Ishikawa (cell line): ENCODE data around the gene DSTN.

Experiments
- CEBPB ChIP-seq: IDR thresholded peaks from 2 replicates; pipeline ENCODE4 v1.6.1; 2012
- EP300 ChIP-seq: IDR thresholded peaks from 2 replicates; pipeline ENCODE4 v1.6.1; 2012; ENCODE audit warnings: borderline replicate concordance
- NFIC ChIP-seq: IDR thresholded peaks from 2 replicates; pipeline ENCODE4 v1.6.1; 2012
- RAD21 ChIP-seq: IDR thresholded peaks from 2 replicates; pipeline ENCODE4 v1.6.1; 2012; ENCODE audit warnings: low read depth
- REST ChIP-seq: IDR thresholded peaks from 2 replicates; pipeline ENCODE4 v1.6.1; 2012; ENCODE audit warnings: low read depth, mild to moderate bottlenecking
- USF1 ChIP-seq: IDR thresholded peaks from 2 replicates; pipeline ENCODE4 v1.6.1; 2012
- YY1 ChIP-seq: IDR thresholded peaks from 2 replicates; pipeline ENCODE4 v1.6.1; 2012; ENCODE audit warnings: low read depth
- TF ChIP-seq, protein P1 (sequence below): IDR thresholded peaks from 2 replicates; pipeline ENCODE4 v1.6.1; 2012

- TF ChIP-seq EP300 (no peak), USF1 (no peak), REST (no peak), CEBPB (no peak), RAD21 (no peak), NFIC (no peak), YY1 (no peak)
- TF ChIP-seq, protein P1, sequence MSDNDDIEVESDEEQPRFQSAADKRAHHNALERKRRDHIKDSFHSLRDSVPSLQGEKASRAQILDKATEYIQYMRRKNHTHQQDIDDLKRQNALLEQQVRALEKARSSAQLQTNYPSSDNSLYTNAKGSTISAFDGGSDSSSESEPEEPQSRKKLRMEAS = no peak
Observed at GRCh38 chr20:17593902-17594301, 24.0 kb downstream of the DSTN start.
